ENCODE measurements around the gene ATXN2. TPM values are rescaled to one million over a fixed set of nuclear protein-coding genes. Genes with fewer than 3 reads are reported as not detected.

Gene ATXN2
- total and polyA plus RNA-seq, 9 of the 15 experiments (the other 6 are each of a cell fraction or from before 2014, with no cell fraction given), result 16.8 to 67.8 (median 29.3) TPM

- TF ChIP-seq MIER1 (IDR thresholded peaks at IDR 0.05; ENCODE audit: low read depth) (no peak), PRPF4 (IDR thresholded peaks at IDR 0.05; ENCODE audit: insufficient read depth, low read depth, low read length, poor library complexity, severe bottlenecking) (peak; percentile 13), POLR2AphosphoS2 (IDR thresholded peaks at IDR 0.05; ENCODE audit: low read length) (peak; percentile 73; the same call in 1 of the 2 replicates), AFF1 (IDR thresholded peaks at IDR 0.05; ENCODE audit: low read depth in 1 of 2, partially characterized antibody in 2 of 2) (peak; percentile 39 to 61), NFYB (IDR thresholded peaks at IDR 0.05; ENCODE audit: extremely low read depth, insufficient read length) (no peak), L3MBTL2 (IDR thresholded peaks at IDR 0.05) (peak; percentile 70), ZNF133 (CRISPR knock-in tag; IDR thresholded peaks at IDR 0.05) (no peak), CREBBP (IDR thresholded peaks at IDR 0.05; ENCODE audit: low read depth, low read length) (no peak), ZNF239 (CRISPR knock-in tag; IDR thresholded peaks at IDR 0.05) (no peak), NR2C1 (IDR thresholded peaks at IDR 0.05) (peak; percentile 47; the same call in 1 of the 2 replicates), NR2C1 (tag; IDR thresholded peaks at IDR 0.05) (peak; percentile 78), NFE2 (IDR thresholded peaks at IDR 0.05; ENCODE audit: low read depth) (0 out of 2 replicates have a peak, but pooled peaks have one; percentile 10), CHD2 (IDR thresholded peaks at IDR 0.05; ENCODE audit: low read depth, low read length) (peak; percentile 78), GTF2A2 (tag; IDR thresholded peaks at IDR 0.05) (peak; percentile 81; the same call in 1 of the 2 replicates), ZNF695 (CRISPR knock-in tag; IDR thresholded peaks at IDR 0.05) (no peak), SOX6 (IDR thresholded peaks at IDR 0.05) (peak; percentile 49; the same call in 1 of the 2 replicates), HLTF (IDR thresholded peaks at IDR 0.05) (peak; percentile 61; the same call in 1 of the 2 replicates), ELF2 (CRISPR knock-in tag; IDR thresholded peaks at IDR 0.05) (peak; percentile 73; the same call in 1 of the 2 replicates), NR2C2 (CRISPR knock-in tag; IDR thresholded peaks at IDR 0.05) (no peak), NR2C2 (tag; IDR thresholded peaks at IDR 0.05) (peak; percentile 96), BRD9 (IDR thresholded peaks at IDR 0.05; ENCODE audit: low read depth, partially characterized antibody) (peak; percentile 34)
- TF ChIP-seq, protein P1, sequence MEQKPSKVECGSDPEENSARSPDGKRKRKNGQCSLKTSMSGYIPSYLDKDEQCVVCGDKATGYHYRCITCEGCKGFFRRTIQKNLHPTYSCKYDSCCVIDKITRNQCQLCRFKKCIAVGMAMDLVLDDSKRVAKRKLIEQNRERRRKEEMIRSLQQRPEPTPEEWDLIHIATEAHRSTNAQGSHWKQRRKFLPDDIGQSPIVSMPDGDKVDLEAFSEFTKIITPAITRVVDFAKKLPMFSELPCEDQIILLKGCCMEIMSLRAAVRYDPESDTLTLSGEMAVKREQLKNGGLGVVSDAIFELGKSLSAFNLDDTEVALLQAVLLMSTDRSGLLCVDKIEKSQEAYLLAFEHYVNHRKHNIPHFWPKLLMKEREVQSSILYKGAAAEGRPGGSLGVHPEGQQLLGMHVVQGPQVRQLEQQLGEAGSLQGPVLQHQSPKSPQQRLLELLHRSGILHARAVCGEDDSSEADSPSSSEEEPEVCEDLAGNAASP (IDR thresholded peaks at IDR 0.05), result no peak
- TF ChIP-seq, protein P2, sequence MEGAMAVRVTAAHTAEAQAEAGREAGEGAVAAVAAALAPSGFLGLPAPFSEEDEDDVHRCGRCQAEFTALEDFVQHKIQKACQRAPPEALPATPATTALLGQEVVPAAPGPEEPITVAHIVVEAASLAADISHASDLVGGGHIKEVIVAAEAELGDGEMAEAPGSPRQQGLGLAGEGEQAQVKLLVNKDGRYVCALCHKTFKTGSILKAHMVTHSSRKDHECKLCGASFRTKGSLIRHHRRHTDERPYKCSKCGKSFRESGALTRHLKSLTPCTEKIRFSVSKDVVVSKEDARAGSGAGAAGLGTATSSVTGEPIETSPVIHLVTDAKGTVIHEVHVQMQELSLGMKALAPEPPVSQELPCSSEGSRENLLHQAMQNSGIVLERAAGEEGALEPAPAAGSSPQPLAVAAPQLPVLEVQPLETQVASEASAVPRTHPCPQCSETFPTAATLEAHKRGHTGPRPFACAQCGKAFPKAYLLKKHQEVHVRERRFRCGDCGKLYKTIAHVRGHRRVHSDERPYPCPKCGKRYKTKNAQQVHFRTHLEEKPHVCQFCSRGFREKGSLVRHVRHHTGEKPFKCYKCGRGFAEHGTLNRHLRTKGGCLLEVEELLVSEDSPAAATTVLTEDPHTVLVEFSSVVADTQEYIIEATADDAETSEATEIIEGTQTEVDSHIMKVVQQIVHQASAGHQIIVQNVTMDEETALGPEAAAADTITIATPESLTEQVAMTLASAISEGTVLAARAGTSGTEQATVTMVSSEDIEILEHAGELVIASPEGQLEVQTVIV (CRISPR knock-in tag; IDR thresholded peaks at IDR 0.05; ENCODE audit: borderline replicate concordance), result no peak
These were observed 514 bp upstream of the ATXN2 start (continued) for GRCh38 chr12:111599453-111600204.

Measured in K562 (cell line).